Left cardiac atrium (tissue), 4 donors: ENCODE results near the gene VWA8. TPM values are rescaled to one million over a fixed set of nuclear protein-coding genes. Genes with fewer than 3 reads are reported as not detected.
A peak's percentile ranks its signal among the peaks of the same experiment; 100 is the strongest.
"Not testable (repeated sequence)": the region's sequence is repeated elsewhere in the genome, so short reads cannot be mapped to it uniquely, and the experiment has no call there.

Experiments
- ATAC-seq, 2 donors: fragments of 200-7000 bp; cut with Tn5 transposase; one replicate each; pipeline ENCODE4 v1.9.1; 2020; ENCODE audit warnings: mild to moderate bottlenecking in 2 of 2, moderate library complexity in 2 of 2
- DNase-seq: peaks from one replicate; pipeline ENCODE4 v3.0.0-alpha.2; 2020
- intact Hi-C, 2 donors: fragments of 100-400 bp; cut with DNase I; formaldehyde crosslinking; loops; one replicate each; pipeline versions ENCODE4 v1.14.1 to v1.15.1; 2022 to 2023
- total RNA-seq, 2 donors: library from RNA; stranded (reverse); fragmentation: NEBNext Ultra II Directional; extraction: Animal tissue kit (Norgen Biotek cat#: 25700); gene quantifications; one replicate each; pipeline ENCODE4 v1.2.1, GENCODE V29; 2021
- donor health status: DM: no; HTN: yes; CAD: no.
- donor health status: DM: no; HTN: yes; CAD: no; lungs with severe emphysema.
- donor health status: DM: yes; HTN: yes; CAD: no.
- donor health status: Dilated cardiomyopathy.

VWA8 gene
- total RNA-seq, 2 donors from 2014 or later = 28.2 to 29.9 TPM

DNA sequence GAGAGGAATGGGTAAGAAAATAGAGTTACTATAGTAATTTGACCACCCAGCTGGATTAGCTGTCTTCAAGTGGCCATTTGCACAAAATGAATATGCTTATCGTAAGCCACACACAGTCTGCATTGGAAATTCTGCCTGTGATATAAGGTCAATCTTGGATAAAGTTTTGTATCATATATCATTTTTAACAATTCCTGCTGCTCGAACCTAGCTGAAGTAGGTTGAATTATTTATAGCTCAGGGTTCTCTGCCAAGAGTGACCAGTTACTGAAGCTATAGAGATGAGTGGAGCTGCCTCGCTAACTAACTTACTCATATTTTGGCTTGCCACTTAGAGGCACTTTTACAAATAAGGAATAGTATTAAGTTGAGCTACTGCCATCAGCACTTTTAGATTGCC, 282.7 kb downstream of the VWA8 start:
- ATAC-seq = peak; percentile 50 to 62
- intact Hi-C loops = no loop called here

DNA sequence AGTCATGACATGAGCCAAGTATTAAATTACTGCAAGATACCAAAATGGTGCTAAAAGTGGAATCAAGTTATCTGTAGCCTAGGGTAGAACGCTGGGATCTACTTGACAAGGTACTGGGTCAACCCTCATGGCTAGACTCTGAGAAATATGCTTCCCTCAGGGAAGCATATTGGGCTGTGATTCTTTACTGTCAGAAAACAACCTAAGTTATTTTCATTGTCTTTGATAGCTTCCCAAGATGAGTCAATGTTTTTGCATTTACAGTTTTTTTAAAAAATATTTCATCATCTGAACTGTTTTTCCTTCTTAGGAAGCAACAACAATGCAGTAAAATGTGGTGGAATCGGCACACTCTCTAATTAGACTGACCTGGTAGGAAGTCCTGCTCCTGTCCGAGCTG, 285.6 kb downstream of the VWA8 start:
- ATAC-seq (no peak), DNase-seq (no peak)
- intact Hi-C loops = no loop called here

More for the DNA sequence above, 282.7 kb downstream of the VWA8 start:
- DNase-seq = no peak

DNA sequence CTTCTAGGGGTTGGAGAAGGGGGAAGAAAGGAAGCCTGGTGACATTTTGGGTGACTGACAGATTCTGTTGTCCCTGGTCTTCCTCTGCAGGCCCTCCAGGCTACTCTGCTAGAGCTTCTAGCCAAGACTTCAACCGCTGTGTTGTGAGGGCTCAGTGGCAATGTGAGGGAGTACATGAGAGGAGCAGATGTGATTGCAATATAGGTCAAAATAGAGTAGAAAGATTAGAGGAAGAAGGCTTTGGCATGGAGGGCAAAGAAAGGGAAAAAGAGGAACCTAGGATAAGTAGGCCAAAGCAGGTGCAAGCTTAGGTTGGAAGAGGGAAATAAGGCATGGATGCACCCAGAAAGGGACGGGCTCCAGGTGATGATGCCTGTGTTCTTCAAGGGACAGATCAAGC, 286.7 kb downstream of the VWA8 start:
- no peak for DNase-seq
- intact Hi-C loops = no loop called here
- no peak for ATAC-seq

DNA sequence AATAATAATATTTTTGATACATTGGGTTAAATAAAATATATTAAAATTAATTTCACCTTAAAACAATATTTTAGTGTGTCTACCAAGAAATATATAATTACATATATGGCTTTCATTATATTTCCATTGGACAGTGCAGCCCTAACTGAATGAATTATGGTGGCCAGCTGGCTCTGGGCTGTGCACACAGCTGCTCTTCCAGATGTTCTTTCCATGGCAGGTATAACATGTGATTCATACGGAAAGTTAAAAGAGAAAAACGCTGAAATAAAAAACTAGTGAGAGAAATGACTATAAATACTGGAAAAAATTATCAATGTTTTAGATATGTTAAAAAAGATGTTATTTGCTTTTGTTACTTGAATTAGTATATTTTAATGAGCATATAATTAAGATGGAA, 287.3 kb downstream of the VWA8 start:
- ATAC-seq (no peak), DNase-seq (no peak)
- intact Hi-C loops = no loop called here

DNA sequence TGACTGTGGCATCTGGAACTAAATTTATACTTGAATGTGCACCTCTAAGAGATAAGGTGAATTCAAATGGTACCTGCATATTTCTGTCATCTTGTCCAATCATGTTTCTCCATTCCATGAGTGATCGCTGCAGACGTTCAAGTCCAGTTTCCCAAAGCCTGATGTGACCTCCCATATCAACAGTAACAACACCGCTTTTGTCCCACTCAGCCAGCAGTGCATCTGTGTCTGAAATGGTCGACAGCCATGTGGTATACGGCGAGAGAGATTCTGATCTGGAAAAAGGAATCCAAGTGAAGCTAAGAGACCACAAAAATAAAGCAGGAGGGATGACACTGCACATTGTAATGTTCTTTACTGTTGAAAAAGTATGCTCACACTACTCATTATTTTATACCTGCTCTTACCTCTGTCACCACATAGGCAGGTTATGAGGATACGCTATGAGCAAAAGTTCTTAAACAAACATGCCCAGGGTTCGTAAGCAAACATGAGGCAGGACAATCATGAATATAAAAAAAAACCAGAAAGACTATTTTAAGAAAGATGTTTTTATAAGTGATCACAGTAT, 290.0 kb downstream of the VWA8 start:
- no peak for ATAC-seq
- no peak for DNase-seq
- intact Hi-C loops = no loop called here

DNA sequence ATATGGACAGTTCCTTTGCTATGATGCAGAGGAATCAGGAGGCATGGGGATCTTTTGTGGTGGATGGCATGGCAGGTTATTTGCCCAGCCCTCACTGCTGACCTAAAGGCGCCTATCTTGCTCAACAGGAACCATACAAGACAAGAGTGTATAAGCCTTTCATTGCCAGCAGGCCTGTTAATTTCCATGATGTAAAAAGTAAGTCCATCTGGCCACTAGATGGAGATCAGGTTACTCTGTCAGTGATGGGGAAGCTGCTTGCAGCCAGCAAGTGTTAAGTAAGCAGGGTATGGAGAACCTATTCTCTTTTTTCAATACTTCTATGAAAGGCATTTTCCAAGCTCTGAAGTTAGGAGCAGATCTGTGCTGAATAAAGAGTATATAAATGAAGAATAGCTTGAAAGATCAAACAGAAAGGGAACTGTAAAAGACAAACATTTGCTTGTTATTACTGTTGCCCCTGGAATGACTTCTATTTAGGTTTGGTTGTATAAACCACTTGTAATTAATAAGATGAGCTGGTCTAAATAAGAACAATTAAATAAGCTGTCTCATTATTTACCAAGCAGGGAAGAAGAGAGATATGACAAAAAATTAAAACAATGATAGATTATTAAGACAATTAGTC, 292.7 kb downstream of the VWA8 start:
- DNase-seq = peak; percentile 31
- intact Hi-C loops = loop anchor here (5.0 to 10.0 kb wide), 3 partner anchors 379 to 444 kb away; partner anchors contain the start of gene DGKH (in 1 of the 2)
- peak; percentile 96 to 97 for ATAC-seq

DNA sequence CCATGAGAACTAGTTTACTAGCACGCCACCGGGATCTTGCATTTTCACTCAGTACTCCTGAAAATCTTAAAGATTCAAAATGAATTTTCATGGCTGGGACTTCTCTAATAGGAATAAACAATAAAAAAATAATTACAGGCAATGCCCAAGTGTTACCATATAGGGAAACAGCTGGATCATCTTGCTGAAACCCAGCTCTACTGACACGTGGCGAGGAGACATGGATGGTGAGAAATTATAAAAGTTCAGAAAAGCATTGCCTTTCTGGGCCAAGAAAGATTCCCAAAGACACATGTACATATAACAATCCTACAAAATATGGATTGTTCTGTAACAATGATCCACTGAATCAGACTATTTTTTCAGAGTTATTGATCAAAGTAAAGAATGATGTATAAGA, 294.3 kb downstream of the VWA8 start:
- intact Hi-C loops = loop anchor here (5.0 to 10.0 kb wide), 3 partner anchors 381 to 446 kb away; partner anchors contain the start of gene DGKH (in 1 of the 2)
- DNase-seq = no peak
- no peak for ATAC-seq

DNA sequence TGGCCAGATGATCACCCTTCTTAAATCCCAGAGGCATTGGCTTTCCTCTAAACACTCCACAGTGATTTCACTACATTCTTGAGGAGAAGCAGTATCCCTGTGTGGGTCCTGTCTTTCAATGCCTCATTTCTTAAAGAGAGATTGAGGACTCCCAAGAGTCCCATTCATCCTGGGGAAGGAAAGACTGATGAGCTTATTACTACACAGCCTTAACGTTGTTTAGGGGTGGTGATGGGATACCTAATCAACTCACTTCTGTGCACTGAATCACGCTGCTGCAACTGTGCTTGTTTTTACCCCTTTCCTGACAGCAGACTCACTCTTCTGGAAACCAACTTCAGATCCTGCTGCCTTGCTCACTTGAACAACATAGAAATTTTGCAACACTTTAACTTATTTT, 300.5 kb downstream of the VWA8 start:
- intact Hi-C loops = loop anchor here in 1 of 2 donors (10.0 kb wide), 1 partner anchor 444 kb away; no protein-coding TSS in a partner anchor
- ATAC-seq (no peak), DNase-seq (no peak)

DNA sequence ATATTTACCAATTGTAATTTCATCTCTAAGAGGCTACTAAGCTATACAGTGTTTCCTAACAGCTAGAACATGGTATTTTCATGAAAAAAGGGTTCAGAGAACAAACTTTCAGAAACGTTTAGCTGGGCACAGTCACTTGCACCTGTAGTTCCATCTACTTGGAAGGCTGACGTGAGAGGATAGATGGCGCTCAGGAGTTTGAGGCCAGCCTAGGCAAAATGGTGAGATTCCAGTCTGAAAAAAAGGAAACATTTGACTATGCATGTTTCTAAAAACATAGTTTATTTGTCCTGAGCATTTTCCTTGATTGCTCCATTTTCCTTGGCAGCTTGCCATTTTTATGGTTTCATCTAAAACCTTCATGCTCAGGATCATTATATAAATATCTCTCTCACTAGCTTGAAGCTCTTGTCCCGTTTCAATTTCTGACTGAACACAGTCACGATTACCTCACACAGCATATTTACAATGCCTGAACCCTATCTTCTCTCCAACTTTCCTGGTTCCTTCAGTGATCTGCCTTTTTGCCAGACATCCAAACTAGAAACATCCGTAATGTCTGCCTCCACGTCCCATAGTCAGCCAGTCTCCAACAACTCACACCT, 302.8 kb downstream of the VWA8 start:
- ATAC-seq (no peak), DNase-seq (no peak)
- intact Hi-C loops = loop anchor here in 1 of 2 donors (10.0 kb wide), 1 partner anchor 303 kb away; no protein-coding TSS in a partner anchor

DNA sequence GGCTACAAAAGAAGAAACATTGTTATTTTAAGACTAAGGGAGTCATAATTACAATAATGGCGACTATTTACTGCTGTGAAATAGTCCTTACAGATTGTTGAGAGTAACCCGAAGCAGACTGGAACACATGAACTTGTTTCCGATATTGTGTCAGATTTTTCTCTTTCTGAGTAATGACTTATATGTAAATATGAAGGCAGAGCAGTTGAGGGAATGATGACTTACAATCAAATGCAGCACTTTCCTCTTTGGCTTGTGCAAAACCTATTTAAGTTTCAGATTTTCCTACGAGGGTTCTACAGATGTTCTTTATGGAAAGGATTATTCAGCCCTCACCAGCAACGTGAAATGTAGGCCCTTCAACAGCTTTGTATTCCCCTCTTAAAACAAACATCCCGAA, 304.9 kb downstream of the VWA8 start:
- no peak for ATAC-seq
- DNase-seq = no peak
- intact Hi-C loops = loop anchor here in 1 of 2 donors (10.0 kb wide), 1 partner anchor 301 kb away; no protein-coding TSS in a partner anchor

DNA sequence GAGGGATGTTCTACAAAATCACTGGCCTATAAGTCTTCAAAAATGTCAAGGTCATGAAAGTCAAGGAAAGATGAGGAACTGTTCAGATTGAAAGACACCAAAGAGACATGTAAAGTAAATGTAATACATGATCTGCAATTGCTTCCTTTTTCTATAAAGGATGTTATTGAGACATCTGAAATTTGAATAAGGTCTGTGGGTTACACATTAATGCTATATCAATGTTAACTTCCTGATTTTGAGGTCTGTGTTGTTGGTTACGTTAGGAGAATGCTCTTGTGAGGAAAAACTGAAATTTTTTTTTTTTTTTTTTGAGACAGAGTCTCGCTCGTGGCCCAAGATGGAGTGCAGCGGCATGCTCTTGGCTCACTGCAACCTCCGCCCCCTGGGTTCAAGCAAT, 306.1 kb downstream of the VWA8 start:
- no peak for ATAC-seq
- DNase-seq = no peak
- intact Hi-C loops = loop anchor here in 1 of 2 donors (5.0 to 10.0 kb wide), 2 partner anchors 197 to 300 kb away; partner anchors contain the start of gene RGCC

DNA sequence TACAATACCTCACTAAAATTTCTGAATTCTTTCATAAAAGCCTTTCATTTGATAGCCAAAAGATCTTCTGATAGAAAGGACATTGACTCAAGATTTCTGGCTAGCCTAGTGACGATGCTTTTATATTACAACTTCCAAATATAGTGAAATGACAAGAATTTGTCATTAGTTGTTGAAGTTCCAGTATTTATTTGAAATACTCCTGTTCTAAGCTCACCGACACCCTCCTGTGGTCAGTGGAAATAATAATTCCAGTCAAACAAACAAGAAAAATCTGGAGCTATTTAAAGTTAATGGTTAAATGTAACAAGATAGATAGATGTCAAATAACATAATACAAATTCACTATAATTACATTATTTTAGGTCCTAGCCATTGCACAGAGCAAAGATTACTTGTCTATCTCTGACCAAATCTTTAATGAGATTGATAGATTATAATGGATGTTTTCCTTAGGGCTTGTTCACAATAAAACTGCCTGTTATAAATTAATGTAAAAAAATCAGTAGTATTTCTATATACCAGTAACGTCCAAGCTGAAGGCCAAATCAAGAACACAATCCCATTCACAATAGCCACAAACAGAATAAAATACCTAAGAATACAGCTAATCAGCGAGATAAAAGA, 308.1 kb downstream of the VWA8 start:
- DNase-seq (no peak), ATAC-seq (peak in 1 of 2 donors; percentile 60)
- intact Hi-C loops = loop anchor here in 1 of 2 donors (5.0 to 10.0 kb wide), 2 partner anchors 196 to 298 kb away; partner anchors contain the start of gene RGCC

DNA sequence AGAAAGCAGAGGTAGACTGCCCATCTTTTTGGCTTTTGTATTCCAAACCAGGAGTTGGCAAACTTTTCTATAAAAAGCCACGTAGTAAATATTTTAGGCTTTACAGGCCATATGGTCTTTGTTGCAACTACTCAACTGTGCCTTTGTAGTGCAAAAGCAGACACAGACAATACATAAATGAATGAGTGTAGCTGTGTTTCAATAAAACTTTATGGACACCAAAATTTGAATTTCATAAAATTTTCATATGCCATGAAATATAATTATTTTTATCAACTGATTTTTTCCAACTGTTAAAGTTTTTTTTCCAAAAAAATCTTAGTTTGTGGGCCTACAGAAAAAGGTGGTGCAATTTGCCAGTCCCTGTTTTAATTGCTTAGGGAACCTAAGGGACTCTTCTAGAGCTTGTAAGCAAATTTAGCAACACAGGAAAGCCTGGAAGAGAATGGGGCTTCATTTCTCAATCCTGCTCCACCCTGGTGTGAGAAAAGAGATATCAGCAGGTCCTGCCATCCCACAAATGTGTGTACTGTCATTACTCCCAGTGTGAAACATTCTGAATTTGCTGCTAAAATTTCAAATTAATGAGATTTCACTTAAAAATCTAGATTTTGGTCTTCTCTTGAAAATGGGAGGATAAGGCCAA, 309.4 kb downstream of the VWA8 start:
- ATAC-seq (no peak), DNase-seq (no peak)
- intact Hi-C loops = loop anchor here in 1 of 2 donors (5.0 to 10.0 kb wide), 2 partner anchors 194 to 297 kb away; partner anchors contain the start of gene RGCC

DNA sequence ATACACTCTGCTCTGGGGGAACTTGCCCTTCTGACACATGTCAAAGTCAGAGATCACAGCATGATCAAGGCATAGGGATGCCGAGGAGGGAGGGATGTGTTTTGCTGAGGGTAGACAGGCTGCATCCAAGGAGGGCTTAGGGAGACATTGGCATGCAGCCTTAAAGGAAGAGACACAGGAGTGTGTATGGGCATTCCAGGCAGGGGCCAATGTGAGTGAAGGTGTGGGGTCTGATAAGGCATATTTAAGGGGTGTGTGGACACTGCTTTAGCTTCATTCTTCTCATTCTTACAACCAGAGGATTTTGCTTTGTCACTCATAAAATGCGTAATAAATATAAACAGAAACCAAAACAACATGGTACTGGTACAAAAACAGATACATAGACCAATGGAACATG, 310.2 kb downstream of the VWA8 start:
- ATAC-seq (no peak), DNase-seq (no peak)
- intact Hi-C loops = loop anchor here in 1 of 2 donors (5.0 to 10.0 kb wide), 2 partner anchors 193 to 296 kb away; partner anchors contain the start of gene RGCC

DNA sequence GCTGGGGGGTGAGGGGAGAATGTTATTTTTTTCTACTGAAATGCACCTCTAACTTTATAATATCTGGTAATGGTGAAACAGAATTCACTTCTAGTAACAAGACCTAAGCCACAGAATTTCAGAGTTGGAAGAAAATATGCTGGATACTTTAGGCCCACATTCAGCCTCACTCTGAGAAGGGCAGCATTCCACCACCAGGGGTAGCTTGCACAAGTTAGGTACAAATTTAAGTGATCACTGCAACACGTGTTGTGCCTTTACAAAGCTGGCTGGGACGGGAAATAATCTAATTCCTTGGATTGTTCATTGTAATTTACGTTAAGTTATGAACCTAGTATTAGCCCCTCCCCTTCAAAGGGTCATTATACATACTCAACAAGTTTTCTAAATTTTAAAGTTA, 311.2 kb downstream of the VWA8 start:
- ATAC-seq (no peak), DNase-seq (no peak)
- intact Hi-C loops = loop anchor here in 1 of 2 donors (5.0 to 10.0 kb wide), 2 partner anchors 192 to 295 kb away; partner anchors contain the start of gene RGCC

DNA sequence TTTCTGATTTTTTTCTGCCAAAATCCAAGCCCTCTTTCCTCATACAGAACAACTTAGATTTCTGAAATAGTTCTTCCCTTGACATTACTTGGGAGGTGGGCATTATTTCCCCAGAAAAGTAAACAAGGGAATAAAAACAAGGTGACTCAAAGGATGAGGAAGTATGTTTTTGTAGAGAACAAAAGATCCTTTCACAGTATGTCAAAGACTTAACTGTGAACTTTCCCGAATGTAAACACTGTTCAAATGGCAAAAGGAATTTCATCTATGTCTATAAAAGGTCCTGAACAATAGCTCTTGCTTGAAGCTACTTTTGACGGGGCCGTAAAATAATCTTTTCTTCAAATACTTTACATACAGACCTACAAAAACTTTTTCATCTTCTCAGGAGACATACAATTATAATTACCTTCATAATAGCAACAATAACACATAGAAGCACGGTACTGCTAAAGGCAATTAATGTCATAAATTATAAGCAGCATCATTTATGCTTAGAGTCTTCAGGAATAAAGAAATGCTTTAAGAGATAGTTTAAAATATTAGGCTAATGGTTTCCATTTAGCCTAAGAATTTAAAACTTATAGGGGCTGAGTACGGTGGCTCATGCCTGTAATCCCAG, 312.5 kb downstream of the VWA8 start:
- ATAC-seq (no peak), DNase-seq (no peak)
- intact Hi-C loops = no loop called here

DNA sequence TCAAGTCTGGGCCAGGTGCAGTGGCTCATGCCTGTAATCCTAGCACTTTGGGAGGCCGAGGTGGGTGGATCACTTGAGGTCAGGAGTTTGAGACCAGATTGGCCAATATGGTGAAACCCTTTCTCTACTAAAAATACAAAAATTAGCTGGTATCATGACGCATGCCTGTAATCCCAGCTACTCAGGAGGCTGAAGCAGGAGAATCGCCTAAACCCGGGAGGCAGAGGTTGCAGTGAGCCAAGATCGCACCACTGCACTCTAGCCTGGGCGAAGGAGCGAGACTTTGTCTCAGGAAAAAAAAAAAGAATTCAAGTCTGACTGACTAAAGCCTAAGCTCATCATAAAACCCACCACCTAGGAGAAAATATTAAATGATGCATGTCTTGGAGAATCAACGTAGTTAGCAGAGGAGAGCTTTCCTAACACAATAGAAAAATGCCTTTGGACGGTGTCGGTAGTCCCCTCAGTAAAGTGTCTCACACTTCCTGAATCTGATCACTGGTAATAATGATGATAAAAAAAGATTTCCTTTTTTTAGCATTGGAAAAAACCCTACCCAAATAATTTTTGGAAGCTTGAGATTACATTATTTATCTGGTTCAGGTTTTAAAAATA, 313.1 kb downstream of the VWA8 start:
- ATAC-seq, intact Hi-C loops, DNase-seq: not testable (repeated sequence)

DNA sequence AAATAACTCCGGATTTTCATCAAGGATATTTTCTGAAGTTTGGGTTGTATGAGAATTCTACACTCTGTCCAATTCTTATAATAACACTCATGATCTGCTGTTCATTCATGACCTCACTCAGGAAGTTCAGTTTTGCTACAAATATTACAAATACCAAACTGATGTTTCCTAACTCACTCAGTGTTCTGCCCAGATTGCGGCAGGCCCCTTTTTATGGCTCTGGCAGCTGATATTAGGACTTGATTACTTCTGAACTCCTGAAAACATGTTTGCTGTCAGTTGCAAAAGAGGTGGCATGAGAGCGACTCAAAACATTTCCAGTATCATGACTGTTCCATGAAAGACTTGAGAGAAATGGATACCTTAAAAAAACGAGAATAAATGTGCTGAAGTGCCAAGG, 315.6 kb downstream of the VWA8 start:
- no peak for DNase-seq
- ATAC-seq = peak; percentile 75 to 79
- intact Hi-C loops = no loop called here
